ENCODE data around the gene TBC1D10B. TPM values are rescaled to one million over a fixed set of nuclear protein-coding genes. Genes with fewer than 3 reads are reported as not detected.

Gene TBC1D10B
- total RNA-seq, 1 experiment from 2014 or later, result 36.0 TPM

DNA sequence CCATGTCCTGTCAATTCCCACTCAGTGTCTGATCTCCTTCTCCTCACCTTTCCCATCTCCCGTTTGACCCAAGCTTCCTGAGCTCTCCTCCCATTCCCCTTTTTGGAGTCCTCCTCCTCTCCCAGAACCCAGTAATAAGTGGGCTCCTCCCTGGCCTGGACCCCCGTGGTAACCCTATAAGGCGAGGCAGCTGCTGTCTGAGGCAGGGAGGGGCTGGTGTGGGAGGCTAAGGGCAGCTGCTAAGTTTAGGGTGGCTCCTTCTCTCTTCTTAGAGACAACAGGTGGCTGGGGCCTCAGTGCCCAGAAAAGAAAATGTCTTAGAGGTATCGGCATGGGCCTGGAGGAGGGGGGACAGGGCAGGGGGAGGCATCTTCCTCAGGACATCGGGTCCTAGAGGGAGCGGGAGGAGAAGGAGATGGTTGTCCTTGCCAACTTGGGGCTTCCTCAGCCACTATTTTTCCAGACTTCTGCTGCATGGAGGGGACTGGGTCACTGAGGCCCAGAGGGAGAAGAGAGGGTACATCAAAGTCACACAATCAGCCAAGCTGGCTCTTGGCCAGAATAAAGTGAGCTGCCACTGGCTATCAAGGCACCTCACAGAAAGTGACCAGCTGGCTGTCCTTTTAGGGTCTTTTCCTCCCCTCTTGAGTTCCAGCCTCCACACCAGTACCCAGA is 1.9 kb upstream of the TBC1D10B start:
- ChIA-PET CTCF (no interaction called here), POLR2A (ENCODE audit: unreplicated experiment) (no interaction called here)
- DNase-seq, result no peak
- H3K9me3 ChIP-seq (ENCODE audit: low read length), result no peaks in the 10 kb centered on the region
- H2AFZ ChIP-seq (ENCODE audit: low read length), result no peak overlapping the region
- no peak overlapping the region for H3K27ac ChIP-seq (ENCODE audit: low read length)
- no peak overlapping the region for H3K9ac ChIP-seq (ENCODE audit: low read length)
- H3K27me3 ChIP-seq (ENCODE audit: low read length), result no peaks in the 10 kb centered on the region
- H3K4me3 ChIP-seq (ENCODE audit: low read length), result no peak overlapping the region
- H3K4me2 ChIP-seq (ENCODE audit: low read length), result no peak overlapping the region
- H3K36me3 ChIP-seq (ENCODE audit: low read depth, low read length), result no peaks in the 10 kb centered on the region
- peaks cover 17% of the 10 kb centered on the region for H4K20me1 ChIP-seq (ENCODE audit: low read length)
- no peaks in the 10 kb centered on the region for H3F3A ChIP-seq (ENCODE audit: low read length, unreplicated experiment)
- TF ChIP-seq, protein P1, sequence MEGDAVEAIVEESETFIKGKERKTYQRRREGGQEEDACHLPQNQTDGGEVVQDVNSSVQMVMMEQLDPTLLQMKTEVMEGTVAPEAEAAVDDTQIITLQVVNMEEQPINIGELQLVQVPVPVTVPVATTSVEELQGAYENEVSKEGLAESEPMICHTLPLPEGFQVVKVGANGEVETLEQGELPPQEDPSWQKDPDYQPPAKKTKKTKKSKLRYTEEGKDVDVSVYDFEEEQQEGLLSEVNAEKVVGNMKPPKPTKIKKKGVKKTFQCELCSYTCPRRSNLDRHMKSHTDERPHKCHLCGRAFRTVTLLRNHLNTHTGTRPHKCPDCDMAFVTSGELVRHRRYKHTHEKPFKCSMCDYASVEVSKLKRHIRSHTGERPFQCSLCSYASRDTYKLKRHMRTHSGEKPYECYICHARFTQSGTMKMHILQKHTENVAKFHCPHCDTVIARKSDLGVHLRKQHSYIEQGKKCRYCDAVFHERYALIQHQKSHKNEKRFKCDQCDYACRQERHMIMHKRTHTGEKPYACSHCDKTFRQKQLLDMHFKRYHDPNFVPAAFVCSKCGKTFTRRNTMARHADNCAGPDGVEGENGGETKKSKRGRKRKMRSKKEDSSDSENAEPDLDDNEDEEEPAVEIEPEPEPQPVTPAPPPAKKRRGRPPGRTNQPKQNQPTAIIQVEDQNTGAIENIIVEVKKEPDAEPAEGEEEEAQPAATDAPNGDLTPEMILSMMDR (conservative IDR thresholded peaks at IDR 0.05; ENCODE audit: low read depth, low read length), result no peak
- TF ChIP-seq EZH2 (IDR thresholded peaks at IDR 0.05; ENCODE audit: low read length, unreplicated experiment) (no peak), EZH2phosphoT487 (IDR thresholded peaks at IDR 0.05; ENCODE audit: borderline replicate concordance, low read length) (no peak)
- peaks cover 27% of the 10 kb centered on the region for H3K79me2 ChIP-seq (ENCODE audit: low read length)
- intact Hi-C loops (cut with micrococcal nuclease), result no loop called here
- no peaks in the 10 kb centered on the region for H3K9me2 ChIP-seq (replicated peaks; ENCODE audit: low read length)
- no peak for ATAC-seq
- BruUV-seq (replicated peaks), result no TSS peak
- H3K4me1 ChIP-seq (ENCODE audit: insufficient read depth, low read length), result peaks cover 16% of the 10 kb centered on the region

DNA sequence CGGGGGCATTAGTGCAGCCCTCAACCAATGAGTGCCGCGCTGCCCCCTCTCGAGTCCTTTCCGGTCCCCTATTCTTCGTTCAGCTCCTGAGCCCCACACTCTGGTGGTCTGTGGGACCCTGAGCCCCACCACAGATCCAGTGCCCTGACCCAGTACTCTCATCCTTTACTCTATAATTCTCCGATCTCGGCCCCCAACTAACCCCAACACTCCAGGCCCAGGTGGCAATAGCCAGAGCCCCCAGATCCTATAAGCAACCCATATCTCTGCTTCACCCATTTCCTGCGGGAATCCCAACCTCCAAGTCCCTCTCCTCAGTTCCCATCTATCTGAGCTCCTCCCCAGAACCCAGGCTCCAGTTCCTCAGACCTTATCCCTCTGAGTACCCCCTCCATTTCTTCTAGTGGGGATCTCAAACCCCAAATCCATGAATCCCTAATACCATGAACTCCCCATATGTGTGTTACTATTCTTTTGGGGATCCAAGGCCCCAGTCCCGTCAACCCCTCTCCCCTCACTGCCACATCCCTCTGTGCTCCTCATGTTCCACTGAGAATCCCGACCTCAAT is 1.0 kb upstream of the TBC1D10B start:
- TF ChIP-seq EZH2 (IDR thresholded peaks at IDR 0.05; ENCODE audit: low read length, unreplicated experiment) (no peak), EZH2phosphoT487 (IDR thresholded peaks at IDR 0.05; ENCODE audit: borderline replicate concordance, low read length) (no peak)
- TF ChIP-seq, protein P1 (conservative IDR thresholded peaks at IDR 0.05; ENCODE audit: low read depth, low read length), result no peak

More for the DNA sequence above, 1.0 kb upstream of the TBC1D10B start:
- Histone ChIP-seq H3K9me2 (replicated peaks; ENCODE audit: low read length) (no peaks in the 10 kb centered on the region), H3F3A (ENCODE audit: low read length, unreplicated experiment) (no peaks in the 10 kb centered on the region), H3K4me3 (ENCODE audit: low read length) (peak overlapping the region; percentile 62), H3K27ac (ENCODE audit: low read length) (no peak overlapping the region), H3K4me1 (ENCODE audit: insufficient read depth, low read length) (peaks cover 21% of the 10 kb centered on the region), H3K9ac (ENCODE audit: low read length) (peak overlapping the region; percentile 25), H2AFZ (ENCODE audit: low read length) (peak overlapping the region; percentile 66), H3K9me3 (ENCODE audit: low read length) (no peaks in the 10 kb centered on the region), H3K36me3 (ENCODE audit: low read depth, low read length) (no peaks in the 10 kb centered on the region), H3K27me3 (ENCODE audit: low read length) (no peaks in the 10 kb centered on the region), H3K4me2 (ENCODE audit: low read length) (peak overlapping the region; percentile 80), H3K79me2 (ENCODE audit: low read length) (peaks cover 35% of the 10 kb centered on the region), H4K20me1 (ENCODE audit: low read length) (peaks cover 19% of the 10 kb centered on the region)
- no TSS peak for BruUV-seq (replicated peaks)
- POLR2A ChIA-PET (ENCODE audit: unreplicated experiment), result interaction anchor here (0.6 to 0.7 kb wide), 2 partner anchors 48 to 376 kb away, joined by 3 to 4 read pairs; no protein-coding TSS in a partner anchor
- no peak for DNase-seq
- ATAC-seq, result no peak
- CTCF ChIA-PET, result interaction anchor here (0.6 to 1.3 kb wide), 4 partner anchors 24 to 472 kb away, joined by 4 to 8 read pairs (median 4); partner anchors contain the start of genes DCTPP1, SEZ6L2 and ZNF48
- intact Hi-C loops (cut with micrococcal nuclease), result no loop called here

Measured in PC-3 (cell line).